OCI-LY1 (cell line): ENCODE results near the gene SPDYE3.
"Not testable (repeated sequence)": the region's sequence is repeated elsewhere in the genome, so short reads cannot be mapped to it uniquely, and the experiment has no call there.

Source experiments
- H2AFZ ChIP-seq: fragments of 200-600 bp; sonication (generic), shearing (Covaris generic); 2 replicates; pipeline ENCODE4 v1.6.0; 2014; ENCODE audit warnings: antibody characterized with exemption, mild to moderate bottlenecking, low read length
- H3F3A ChIP-seq: fragments of 200-600 bp; sonication (generic), shearing (Covaris generic); 2 replicates; pipeline ENCODE4 v1.6.0; 2014; ENCODE audit warnings: mild to moderate bottlenecking, antibody characterized with exemption, low read length, moderate library complexity; ENCODE audit not compliant: insufficient read depth
- H3K27ac ChIP-seq: fragments of 200-600 bp; sonication (generic); 2 replicates; pipeline ENCODE4 v1.5.1; 2014; ENCODE audit warnings: low read length, mixed run types, mild to moderate bottlenecking, low read depth; ENCODE audit not compliant: poor library complexity, severe bottlenecking
- H3K27me3 ChIP-seq: fragments of 200-600 bp; sonication (generic); 2 replicates; pipeline ENCODE4 v1.6.0; 2014; ENCODE audit warnings: antibody characterized with exemption, mild to moderate bottlenecking, low read length, moderate library complexity; ENCODE audit not compliant: insufficient read depth
- H3K36me3 ChIP-seq: fragments of 200-600 bp; sonication (generic); 2 replicates; pipeline ENCODE4 v1.6.1; 2014; ENCODE audit warnings: mild to moderate bottlenecking, antibody characterized with exemption, low read length, moderate library complexity, mixed read lengths; ENCODE audit not compliant: insufficient read depth
- H3K4me1 ChIP-seq: fragments of 200-600 bp; sonication (generic); 2 replicates; pipeline ENCODE4 v1.5.1; 2014; ENCODE audit warnings: mild to moderate bottlenecking, low read length, moderate library complexity; ENCODE audit not compliant: insufficient read depth, severe bottlenecking
- H3K4me2 ChIP-seq: fragments of 200-600 bp; sonication (generic), shearing (Covaris generic); 2 replicates; pipeline ENCODE4 v1.6.1; 2014; ENCODE audit warnings: low read length
- H3K4me3 ChIP-seq: fragments of 200-600 bp; sonication (generic); 2 replicates; pipeline ENCODE4 v1.5.1; 2014; ENCODE audit warnings: low read length, low read depth, mild to moderate bottlenecking, mixed read lengths; ENCODE audit not compliant: poor library complexity, severe bottlenecking
- H3K79me2 ChIP-seq: fragments of 200-600 bp; shearing (Covaris generic); 2 replicates; pipeline ENCODE4 v1.6.1; 2016; ENCODE audit warnings: mixed run types, low read length, mixed read lengths; ENCODE audit not compliant: insufficient read depth
- H3K9ac ChIP-seq: fragments of 200-600 bp; sonication (generic), shearing (Covaris generic); 2 replicates; pipeline ENCODE4 v1.6.1; 2014; ENCODE audit warnings: mild to moderate bottlenecking, low read length, mixed read lengths
- H3K9me2 ChIP-seq: fragments of 200-600 bp; sonication (generic), shearing (Covaris generic); 2 replicates; pipeline ENCODE4 v1.6.1; 2014; ENCODE audit warnings: low read depth, mild to moderate bottlenecking, low read length, mixed read lengths
- H3K9me3 ChIP-seq: fragments of 200-600 bp; shearing (Covaris generic); 2 replicates; pipeline ENCODE4 v1.6.1; 2014; ENCODE audit warnings: low read length, mixed read lengths
- H4K20me1 ChIP-seq: fragments of 200-600 bp; sonication (generic), shearing (Covaris generic); 2 replicates; pipeline ENCODE4 v1.6.0; 2016; ENCODE audit warnings: mild to moderate bottlenecking, low read length; ENCODE audit not compliant: insufficient read depth

Gene SPDYE3

DNA sequence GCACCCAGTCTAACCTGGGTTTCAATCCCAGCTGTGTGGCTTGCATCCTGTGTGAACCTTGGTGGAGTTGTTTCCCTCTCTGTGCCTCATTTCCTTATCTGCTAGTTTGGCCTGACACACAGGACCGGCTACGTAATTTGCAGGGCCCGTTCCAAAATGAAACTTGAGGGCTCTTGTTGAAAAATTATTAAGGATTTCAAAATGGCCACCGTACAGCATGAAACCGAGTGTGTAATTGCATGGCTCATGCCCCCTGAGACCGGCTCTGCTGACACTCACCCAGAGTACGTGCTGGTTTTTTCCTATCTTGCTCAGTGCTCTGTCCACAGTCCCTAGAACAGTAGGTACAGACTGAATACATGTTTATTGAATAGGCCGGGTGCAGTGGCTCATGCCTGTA is 24.4 kb upstream of the SPDYE3 start:
- H3F3A ChIP-seq, H3K27me3 ChIP-seq, H3K9me3 ChIP-seq, H2AFZ ChIP-seq, H3K36me3 ChIP-seq, H3K4me3 ChIP-seq, H3K27ac ChIP-seq, H3K9ac ChIP-seq, H3K79me2 ChIP-seq, H4K20me1 ChIP-seq, H3K4me1 ChIP-seq, H3K9me2 ChIP-seq, H3K4me2 ChIP-seq: not testable (repeated sequence)

DNA sequence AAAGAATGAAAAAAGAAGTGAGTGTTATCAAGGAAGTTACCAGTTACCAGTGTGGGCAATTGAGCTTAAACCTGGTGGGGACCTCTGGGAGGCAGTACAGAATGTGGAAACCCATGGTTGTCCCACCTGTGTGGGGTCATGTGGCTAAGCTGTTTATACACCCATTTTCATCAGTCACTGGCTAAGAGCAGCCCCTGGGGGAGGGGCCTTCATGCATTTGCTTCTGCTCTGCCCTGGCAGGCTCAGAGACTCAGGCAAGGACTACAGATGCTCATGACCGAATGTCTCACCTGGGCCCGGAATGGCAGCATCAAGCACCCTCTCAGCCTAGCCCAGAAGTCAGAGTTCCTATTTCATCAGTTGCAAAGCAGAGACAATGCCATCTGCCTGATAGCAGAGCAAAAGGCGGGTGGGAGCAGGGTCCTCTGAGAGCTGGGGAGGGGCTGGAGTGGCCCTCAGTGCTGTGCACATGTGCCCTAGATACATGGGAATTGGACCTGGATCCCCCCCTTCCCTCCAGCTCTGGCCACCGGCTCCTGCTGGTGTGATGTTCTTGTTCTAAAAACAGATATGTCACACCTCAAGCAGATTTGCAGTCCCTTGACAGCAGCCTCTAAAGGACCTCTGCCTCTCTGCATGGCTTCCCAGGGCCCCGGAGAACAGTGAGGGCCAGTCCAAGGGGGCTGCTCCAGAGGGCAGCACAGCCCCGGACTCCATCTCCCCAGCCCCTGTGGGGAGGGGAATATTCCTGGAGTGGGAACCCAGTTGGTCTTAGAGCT is 20.1 kb upstream of the SPDYE3 start:
- H3K4me1 ChIP-seq, H3K9ac ChIP-seq, H3K9me3 ChIP-seq, H3K4me2 ChIP-seq, H3K9me2 ChIP-seq, H3K4me3 ChIP-seq, H2AFZ ChIP-seq, H4K20me1 ChIP-seq, H3F3A ChIP-seq, H3K79me2 ChIP-seq, H3K27me3 ChIP-seq, H3K36me3 ChIP-seq: not testable (repeated sequence)
- H3K27ac ChIP-seq, result peak overlapping the region; percentile 60

DNA sequence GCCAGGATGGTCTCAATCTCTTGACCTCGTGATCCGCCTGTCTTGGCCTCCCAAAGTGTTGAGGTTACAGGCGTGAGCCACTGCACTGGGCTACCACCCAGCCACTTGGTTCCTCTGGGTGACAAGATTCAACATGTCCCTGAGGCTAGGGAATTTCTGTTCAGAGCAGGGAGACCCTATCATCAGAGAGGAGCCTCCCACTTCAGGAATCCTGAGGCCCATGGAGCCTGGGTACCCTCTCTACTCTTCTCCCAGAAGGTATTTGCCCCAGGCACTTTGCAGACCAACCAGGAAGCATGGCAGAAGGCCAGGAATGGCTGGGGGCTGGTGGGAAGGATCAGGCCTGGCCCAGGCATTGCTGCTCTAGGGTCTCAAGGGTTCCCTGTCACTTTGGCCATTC is 19.2 kb upstream of the SPDYE3 start:
- H3K4me1 ChIP-seq, H3K27ac ChIP-seq, H3K9me2 ChIP-seq, H2AFZ ChIP-seq, H3K9me3 ChIP-seq, H3K36me3 ChIP-seq, H4K20me1 ChIP-seq, H3K4me3 ChIP-seq, H3K9ac ChIP-seq, H3K79me2 ChIP-seq, H3F3A ChIP-seq, H3K27me3 ChIP-seq, H3K4me2 ChIP-seq: not testable (repeated sequence)

DNA sequence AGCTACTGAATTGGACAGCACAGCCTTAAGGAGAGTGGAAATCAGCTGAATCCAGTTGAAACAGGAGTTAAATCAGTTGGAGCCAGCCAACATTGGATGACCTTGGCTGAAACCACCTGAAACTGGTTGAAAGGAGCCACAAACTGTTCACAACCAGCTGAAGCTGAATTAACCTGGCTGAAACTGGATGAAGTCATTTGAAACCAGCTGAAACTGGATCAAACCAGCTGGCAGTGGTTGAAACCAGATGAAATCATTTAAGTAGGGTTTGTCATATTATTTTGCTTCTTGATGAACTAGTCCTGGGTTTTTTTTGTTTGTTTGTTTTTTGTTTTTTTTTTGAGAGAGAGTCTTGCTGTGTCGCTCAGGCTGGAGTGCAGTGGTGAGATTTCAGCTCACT is 15.3 kb upstream of the SPDYE3 start:
- H3K9ac ChIP-seq, H3K4me1 ChIP-seq, H3K27me3 ChIP-seq, H3K9me2 ChIP-seq, H3K79me2 ChIP-seq, H3K9me3 ChIP-seq, H3K4me3 ChIP-seq, H2AFZ ChIP-seq, H3F3A ChIP-seq, H3K4me2 ChIP-seq, H4K20me1 ChIP-seq: not testable (repeated sequence)
- peaks cover 14% of the 10 kb centered on the region; the same call in 1 of the 2 replicates for H3K36me3 ChIP-seq
- peak overlapping the region; percentile 58 for H3K27ac ChIP-seq

DNA sequence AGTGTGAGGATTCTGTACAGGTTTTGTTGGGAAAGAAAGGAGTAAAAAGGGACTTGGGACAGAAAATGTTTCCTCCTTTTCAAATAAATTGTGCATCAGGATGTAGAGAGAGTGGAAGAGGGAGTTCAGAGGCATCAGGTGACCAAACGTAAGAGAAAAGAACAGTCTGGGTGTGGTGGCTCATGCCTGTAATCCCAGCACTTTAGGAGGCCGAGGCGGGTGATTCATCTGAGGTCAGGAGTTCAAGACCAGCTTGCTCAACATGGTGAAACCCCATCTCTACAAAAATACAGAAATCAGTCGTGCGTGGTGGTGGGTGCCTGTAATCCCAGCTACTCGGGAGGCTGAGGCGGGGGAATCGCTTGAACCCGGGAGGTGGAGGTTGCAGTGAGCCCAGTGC is 12.2 kb upstream of the SPDYE3 start:
- H3K9ac ChIP-seq, H3K27ac ChIP-seq, H4K20me1 ChIP-seq, H3K4me1 ChIP-seq, H3K79me2 ChIP-seq, H3K9me2 ChIP-seq, H2AFZ ChIP-seq, H3K27me3 ChIP-seq, H3K9me3 ChIP-seq, H3F3A ChIP-seq, H3K4me3 ChIP-seq, H3K4me2 ChIP-seq: not testable (repeated sequence)
- peaks cover 12% of the 10 kb centered on the region for H3K36me3 ChIP-seq

DNA sequence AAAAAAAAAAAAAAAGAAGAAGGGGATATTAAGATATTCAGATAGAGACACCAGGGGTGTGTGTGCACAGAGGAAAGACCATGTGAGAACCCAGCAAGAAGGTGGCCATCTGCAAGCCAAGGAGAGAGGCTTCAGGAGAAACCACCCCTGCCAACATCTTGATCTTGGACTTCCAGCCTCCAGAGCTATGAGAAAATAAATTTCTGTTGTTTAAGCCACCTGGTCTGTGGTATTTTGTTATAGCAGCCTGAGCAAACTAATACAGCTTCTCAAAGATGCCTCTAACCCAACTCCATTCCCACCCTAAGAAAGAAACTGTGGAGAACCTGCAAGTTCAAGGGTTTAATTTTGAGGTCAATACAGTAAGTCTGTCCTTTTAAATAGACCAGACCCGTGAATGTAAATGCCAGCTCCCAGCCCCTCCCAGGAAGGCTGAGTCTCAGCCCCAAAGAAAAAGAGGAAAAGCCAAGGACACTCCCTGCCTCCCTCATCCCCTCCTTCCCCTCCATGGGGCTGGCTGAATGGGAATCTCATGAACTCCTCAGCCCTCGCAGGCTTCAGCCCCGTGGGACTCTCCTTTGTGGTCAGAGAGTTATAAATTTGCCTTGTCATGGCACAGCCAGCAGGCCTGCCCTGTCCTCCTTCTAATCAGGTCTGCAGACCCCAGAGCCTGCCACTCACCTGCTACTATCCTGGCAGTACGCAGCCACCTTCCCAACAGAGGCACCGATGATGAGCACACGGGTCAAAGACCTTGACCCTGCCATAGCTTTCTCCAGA is 9.5 kb upstream of the SPDYE3 start:
- not testable (repeated sequence) for H4K20me1 ChIP-seq, H3K4me1 ChIP-seq, H3K36me3 ChIP-seq, H3K4me3 ChIP-seq, H3K27ac ChIP-seq, H3K9me3 ChIP-seq, H3K4me2 ChIP-seq, H2AFZ ChIP-seq, H3K9me2 ChIP-seq, H3F3A ChIP-seq, H3K27me3 ChIP-seq, H3K9ac ChIP-seq, H3K79me2 ChIP-seq

DNA sequence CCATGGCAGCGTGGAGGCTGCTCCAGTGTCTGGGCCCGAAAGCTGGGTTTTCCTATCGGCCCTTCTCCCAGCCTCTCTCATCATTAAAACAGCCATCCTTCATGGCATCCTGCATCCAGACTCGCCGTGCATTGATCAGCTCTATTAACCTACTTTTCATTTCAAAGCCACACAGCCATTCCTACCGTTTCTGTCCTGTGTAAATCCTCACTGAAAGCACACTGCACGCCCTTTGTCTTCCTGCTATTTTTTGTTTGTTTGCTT is 8.9 kb upstream of the SPDYE3 start:
- H3K9ac ChIP-seq, H3F3A ChIP-seq, H3K4me2 ChIP-seq, H3K4me3 ChIP-seq, H3K36me3 ChIP-seq, H3K9me2 ChIP-seq, H2AFZ ChIP-seq, H3K27ac ChIP-seq, H3K9me3 ChIP-seq, H3K79me2 ChIP-seq, H3K27me3 ChIP-seq, H4K20me1 ChIP-seq, H3K4me1 ChIP-seq: not testable (repeated sequence)
